ENCODE measurements around the gene NUP160. TPM values are rescaled to one million over a fixed set of nuclear protein-coding genes. Genes with fewer than 3 reads are reported as not detected.
"Not testable (repeated sequence)": the region's sequence is repeated elsewhere in the genome, so short reads cannot be mapped to it uniquely, and the experiment has no call there.

Gene NUP160
- total RNA-seq, result 10 to 100 TPM; 14.1 to 22.4 (median 18.9) TPM

- DNase-seq (ENCODE audit: low spot score in 2 of 2), result peak; percentile 73 to 97
- TF ChIP-seq CTCF (IDR thresholded peaks at IDR 0.05), result no peak
- peak in 1 of 2 donors; percentile 59 for TF ChIP-seq POLR2A (IDR thresholded peaks at IDR 0.05)
- intact Hi-C loops (cut with DNase I; ENCODE audit: low total_unique reads), result no loop called here
- 0 to 1% methylated on average over 59 to 63 of the region's 66 CpGs for WGBS, 2 donors
- H3K4me3 ChIP-seq (ENCODE audit: low read depth, poor library complexity, severe bottlenecking), result peak within 1 kb of the TSS; percentile 61
Measured at GRCh38 chr11:47847892-47848699, at the start of gene NUP160. NUP160 (minus strand) TSS chr11:47848350; CDS start chr11:47848318, 32 bp downstream.

DNA sequence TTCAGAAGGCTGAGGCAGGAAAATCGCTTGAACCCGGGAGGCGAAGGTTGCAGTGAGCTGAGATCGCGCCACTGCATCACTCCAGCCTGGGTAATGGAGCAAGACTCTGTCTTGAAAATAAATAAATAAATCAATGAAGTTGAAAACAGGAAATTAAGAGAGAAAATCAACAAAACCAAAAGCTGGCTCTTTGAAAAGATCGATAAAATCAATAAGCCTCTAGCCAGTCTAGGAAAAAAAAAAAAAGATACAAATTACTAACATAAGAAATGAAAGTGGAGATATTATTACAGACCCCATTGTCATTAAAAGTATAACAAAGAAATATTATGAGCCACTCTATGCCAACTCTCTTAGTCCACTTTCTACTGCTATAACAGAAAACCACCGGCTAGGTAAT is 48.0 kb upstream of the NUP160 start:
- intact Hi-C loops (cut with DNase I; ENCODE audit: low total_unique reads), result no loop called here
- no peak overlapping the region for H3K4me3 ChIP-seq (ENCODE audit: low read depth, poor library complexity, severe bottlenecking)
- 97 to 99% methylated on average over 7 of the region's 7 CpGs for WGBS, 2 donors
- no peak for DNase-seq (ENCODE audit: low spot score in 2 of 2)
- TF ChIP-seq POLR2A (IDR thresholded peaks at IDR 0.05) (no peak), CTCF (IDR thresholded peaks at IDR 0.05) (no peak)

DNA sequence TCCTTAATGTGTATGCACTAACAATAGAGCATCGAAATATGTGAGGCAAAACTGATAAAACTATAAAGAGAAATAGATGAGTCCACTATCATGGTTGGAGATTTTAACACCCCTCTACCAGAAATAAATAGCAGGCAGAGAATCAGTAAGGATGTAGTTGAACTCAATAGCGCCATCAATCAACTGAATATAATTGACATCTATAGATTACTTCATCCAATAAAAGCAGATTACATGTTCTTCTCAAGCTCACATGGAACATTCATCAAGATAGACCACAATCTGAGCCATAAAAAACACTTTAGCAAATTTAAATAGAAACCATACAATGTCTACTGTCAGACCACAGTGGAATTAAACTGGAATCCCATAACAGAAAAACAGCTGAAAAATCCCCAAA is 46.9 kb upstream of the NUP160 start:
- no peak for TF ChIP-seq CTCF (IDR thresholded peaks at IDR 0.05)
- no peak for TF ChIP-seq POLR2A (IDR thresholded peaks at IDR 0.05)
- 86 to 91% methylated on average over 2 of the region's 2 CpGs for WGBS, 2 donors
- intact Hi-C loops (cut with DNase I; ENCODE audit: low total_unique reads), result no loop called here
- no peak for DNase-seq (ENCODE audit: low spot score in 2 of 2)
- no peak overlapping the region for H3K4me3 ChIP-seq (ENCODE audit: low read depth, poor library complexity, severe bottlenecking)

DNA sequence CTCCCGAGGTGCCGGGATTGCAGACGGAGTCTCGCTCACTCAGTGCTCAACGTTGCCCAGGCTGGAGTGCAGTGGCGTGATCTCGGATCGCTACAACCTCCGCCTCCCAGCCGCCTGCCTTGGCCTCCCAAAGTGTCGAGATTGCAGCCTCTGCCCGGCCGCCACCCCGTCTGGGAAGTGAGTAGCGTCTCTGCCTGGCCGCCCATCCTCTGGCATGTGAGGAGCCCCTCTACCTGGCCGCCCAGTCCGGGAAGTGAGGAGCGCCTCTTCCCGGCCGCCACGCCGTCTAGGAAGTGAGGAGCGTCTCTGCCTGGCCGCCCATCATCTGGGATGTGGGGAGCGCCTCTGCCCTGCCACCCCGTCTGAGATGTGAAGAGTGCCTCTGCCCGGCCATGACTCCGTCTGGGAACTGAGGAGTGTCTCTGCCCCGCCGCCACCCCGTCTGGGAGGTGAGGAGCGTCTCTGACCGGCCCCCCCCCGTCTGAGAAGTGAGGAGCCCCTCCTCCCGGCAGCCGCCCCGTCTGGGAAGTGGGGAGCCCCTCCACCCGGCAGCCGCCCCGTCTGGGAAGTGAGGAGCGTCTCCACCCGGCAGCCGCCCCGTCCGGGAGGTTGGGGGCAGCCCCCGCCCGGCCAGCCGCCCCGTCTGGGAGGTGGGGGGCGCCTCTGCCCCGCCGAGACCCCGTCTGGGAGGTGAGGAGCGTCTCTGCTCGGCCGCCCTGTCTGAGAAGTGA is 44.6 kb upstream of the NUP160 start:
- WGBS, 2 donors, result 93 to 94% methylated on average over 22 to 33 of the region's 57 CpGs
- DNase-seq (ENCODE audit: low spot score in 2 of 2); H3K4me3 ChIP-seq (ENCODE audit: low read depth, poor library complexity, severe bottlenecking); intact Hi-C loops (cut with DNase I; ENCODE audit: low total_unique reads): not testable (repeated sequence)

- DNase-seq (ENCODE audit: low spot score in 2 of 2), result no peak
- intact Hi-C loops (cut with DNase I; ENCODE audit: low total_unique reads), result no loop called here
- no peak overlapping the region for H3K4me3 ChIP-seq (ENCODE audit: low read depth, poor library complexity, severe bottlenecking)
- TF ChIP-seq CTCF (IDR thresholded peaks at IDR 0.05) (no peak), POLR2A (IDR thresholded peaks at IDR 0.05) (no peak)
- WGBS, 2 donors, result 66 to 71% methylated on average over 3 of the region's 3 CpGs
Measured at GRCh38 chr11:47891886-47892285, 43.7 kb upstream of the NUP160 start.

- no peak for TF ChIP-seq CTCF (IDR thresholded peaks at IDR 0.05)
- no peak for TF ChIP-seq POLR2A (IDR thresholded peaks at IDR 0.05)
- 31 to 39% methylated on average over 4 of the region's 4 CpGs for WGBS, 2 donors
- intact Hi-C loops (cut with DNase I; ENCODE audit: low total_unique reads), result no loop called here
- no peak overlapping the region for H3K4me3 ChIP-seq (ENCODE audit: low read depth, poor library complexity, severe bottlenecking)
- DNase-seq (ENCODE audit: low spot score in 2 of 2), result no peak
Measured at GRCh38 chr11:47889714-47890441, 41.7 kb upstream of the NUP160 start.
